ENCODE results near the gene LAPTM4A. TPM values are rescaled to one million over a fixed set of nuclear protein-coding genes. Genes with fewer than 3 reads are reported as not detected.
A peak's percentile ranks its signal among the peaks of the same experiment; 100 is the strongest.
"Not testable (repeated sequence)": the region's sequence is repeated elsewhere in the genome, so short reads cannot be mapped to it uniquely, and the experiment has no call there.

LAPTM4A gene
- total RNA-seq, 1 donor from 2014 or later = 128 TPM

GRCh38 chr2:20049637-20050036 is 1.8 kb downstream of the LAPTM4A start:
- no peak for TF ChIP-seq CTCF (conservative IDR thresholded peaks at IDR 0.05; ENCODE audit: low read depth, low read length)
- DNase-seq (ENCODE audit: low read depth) = no peak
- H3K4me3 ChIP-seq (ENCODE audit: low read depth, low read length) = peak overlapping the region; percentile 85

- no peak for DNase-seq (ENCODE audit: low read depth)
- peak overlapping the region; percentile 85 for H3K4me3 ChIP-seq (ENCODE audit: low read depth, low read length)
- TF ChIP-seq CTCF (conservative IDR thresholded peaks at IDR 0.05; ENCODE audit: low read depth, low read length) = no peak
Measured at GRCh38 chr2:20048488-20049448, 2.7 kb downstream of the LAPTM4A start.

GRCh38 chr2:20045712-20046292 is 5.6 kb downstream of the LAPTM4A start:
- H3K4me3 ChIP-seq (ENCODE audit: low read depth, low read length) = not testable (repeated sequence)

GRCh38 chr2:20044778-20045177 is 6.7 kb downstream of the LAPTM4A start:
- TF ChIP-seq CTCF (conservative IDR thresholded peaks at IDR 0.05; ENCODE audit: low read depth, low read length) = no peak
- no peak for DNase-seq (ENCODE audit: low read depth)
- no peak overlapping the region for H3K4me3 ChIP-seq (ENCODE audit: low read depth, low read length)

More at GRCh38 chr2:20045712-20046292, 5.6 kb downstream of the LAPTM4A start:
- DNase-seq (ENCODE audit: low read depth) = not testable (repeated sequence)

GRCh38 chr2:20042531-20042930 is 8.9 kb downstream of the LAPTM4A start:
- TF ChIP-seq CTCF (conservative IDR thresholded peaks at IDR 0.05; ENCODE audit: low read depth, low read length) = no peak
- no peak overlapping the region for H3K4me3 ChIP-seq (ENCODE audit: low read depth, low read length)
- DNase-seq (ENCODE audit: low read depth) = no peak

DNA sequence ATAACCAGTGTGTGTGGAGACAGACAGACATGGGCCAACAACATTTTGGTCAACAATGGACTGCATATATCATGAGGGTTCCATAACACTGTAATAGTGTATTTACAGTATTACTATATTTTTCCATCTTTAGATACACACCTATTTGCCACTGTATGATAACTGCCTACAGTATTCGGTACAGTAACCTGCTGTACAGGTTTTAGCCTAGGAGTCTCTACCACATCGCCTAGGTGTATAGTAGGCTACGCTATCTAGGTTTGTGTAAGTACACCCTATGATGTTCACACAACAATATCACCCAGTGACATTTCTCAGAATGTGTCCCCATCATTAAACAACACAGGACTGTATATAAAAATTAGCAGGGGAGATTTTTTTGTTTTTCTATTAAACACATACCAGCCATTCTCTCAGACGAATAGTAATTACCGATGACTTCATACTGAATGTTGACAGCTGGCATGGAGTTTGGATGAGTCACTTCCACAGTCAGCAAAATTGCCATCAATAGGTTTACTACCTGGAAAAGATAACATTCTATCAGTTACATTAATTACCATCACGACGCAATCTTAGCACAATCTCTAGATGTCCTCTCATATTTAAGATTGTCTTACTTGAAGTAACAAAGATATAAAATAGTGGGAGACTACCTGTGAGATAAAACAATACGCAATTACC is 10.8 kb downstream of the LAPTM4A start:
- TF ChIP-seq CTCF (conservative IDR thresholded peaks at IDR 0.05; ENCODE audit: low read depth, low read length) = no peak
- no peak for DNase-seq (ENCODE audit: low read depth)
- H3K4me3 ChIP-seq (ENCODE audit: low read depth, low read length) = no peak overlapping the region

- no peak for TF ChIP-seq CTCF (conservative IDR thresholded peaks at IDR 0.05; ENCODE audit: low read depth, low read length)
- DNase-seq (ENCODE audit: low read depth) = no peak
- H3K4me3 ChIP-seq (ENCODE audit: low read depth, low read length) = no peak overlapping the region
Measured at GRCh38 chr2:20037660-20038059, 13.8 kb downstream of the LAPTM4A start.

Data from epithelial cell of proximal tubule (primary cell).